Keratinocyte (primary cell): Measurements from ENCODE around the gene CEP120. TPM values are rescaled to one million over a fixed set of nuclear protein-coding genes. Genes with fewer than 3 reads are reported as not detected.

ENCODE experiments used
- DNase-seq: peaks from one replicate; pipeline ENCODE4 v3.0.0-alpha.2; 2011; ENCODE audit warnings: low read depth, missing footprints, low spot score
- FAIRE-seq: peaks from 2 replicates; lab custom pipeline; 2011; peaks lifted over from hg19 to GRCh38; lab: Jason Lieb, UNC
- H2AFZ ChIP-seq: 2 replicates; pipeline ENCODE4 v1.6.0; 2012; ENCODE audit warnings: low read length, control low read depth, inconsistent platforms; ENCODE audit not compliant: control insufficient read depth
- H3K27ac ChIP-seq: 2 replicates; pipeline ENCODE4 v1.5.1; 2011; ENCODE audit warnings: low read length; ENCODE audit not compliant: control insufficient read depth, insufficient read depth
- H3K27me3 ChIP-seq: 3 replicates; pipeline ENCODE4 v1.6.0; 2011; ENCODE audit warnings: low read length; ENCODE audit not compliant: control insufficient read depth, insufficient read depth; ENCODE audit errors: extremely low read depth
- H3K36me3 ChIP-seq, 2 experiments: 2 replicates in 1 of 2; 3 replicates in 1 of 2; pipeline ENCODE4 v1.5.1; 2011; ENCODE audit warnings: low read length in 2 of 2, mild to moderate bottlenecking in 1 of 2; ENCODE audit not compliant: control insufficient read depth in 2 of 2, insufficient read depth in 2 of 2; ENCODE audit errors: extremely low read depth in 1 of 2
- H3K4me1 ChIP-seq: 3 replicates; pipeline ENCODE4 v1.5.1; 2011; ENCODE audit warnings: low read length; ENCODE audit not compliant: control insufficient read depth, insufficient read depth; ENCODE audit errors: extremely low read depth
- H3K4me2 ChIP-seq: 3 replicates; pipeline ENCODE4 v1.6.0; 2011; ENCODE audit warnings: low read depth, low read length; ENCODE audit not compliant: control insufficient read depth, insufficient read depth; ENCODE audit errors: extremely low read depth
- H3K4me3 ChIP-seq, 3 experiments: fragments of 200-600 bp in 1 of 3; sonication (generic) in 1 of 3; 2 replicates in 2 of 3; 3 replicates in 1 of 3; pipeline ENCODE4 v1.5.1; 2011 to 2016; ENCODE audit warnings: low read length in 3 of 3, mild to moderate bottlenecking in 3 of 3, control low read depth in 2 of 3, inconsistent platforms in 1 of 3, low read depth in 1 of 3, mixed read lengths in 1 of 3, mixed run types in 1 of 3, moderate library complexity in 1 of 3; ENCODE audit not compliant: control insufficient read depth in 2 of 3, insufficient read depth in 2 of 3; ENCODE audit errors: extremely low read depth in 1 of 3
- H3K79me2 ChIP-seq: 2 replicates; pipeline ENCODE4 v1.6.0; 2012; ENCODE audit warnings: low read length; ENCODE audit not compliant: control insufficient read depth, insufficient read depth
- H3K9ac ChIP-seq: 3 replicates; pipeline ENCODE4 v1.6.0; 2011; ENCODE audit warnings: low read length; ENCODE audit not compliant: control insufficient read depth, insufficient read depth; ENCODE audit errors: extremely low read depth
- H3K9me1 ChIP-seq: 3 replicates; pipeline ENCODE4 v1.6.0; 2011; ENCODE audit warnings: low read length; ENCODE audit not compliant: control insufficient read depth, insufficient read depth; ENCODE audit errors: extremely low read depth
- H3K9me3 ChIP-seq: 2 replicates; pipeline ENCODE4 v1.5.1; 2012; ENCODE audit warnings: low read depth, low read length; ENCODE audit not compliant: control insufficient read depth
- H4K20me1 ChIP-seq: 3 replicates; pipeline ENCODE4 v1.6.0; 2011; ENCODE audit warnings: low read length; ENCODE audit not compliant: control insufficient read depth, insufficient read depth; ENCODE audit errors: extremely low read depth
- CTCF ChIP-seq, 3 experiments: IDR thresholded peaks in 1 of 3; conservative IDR thresholded peaks in 1 of 3; optimal IDR thresholded peaks in 1 of 3; 2 replicates in 2 of 3; 3 replicates in 1 of 3; pipeline versions ENCODE3 to v1.5.1; 2011; ENCODE audit warnings: low read length in 3 of 3, mild to moderate bottlenecking in 3 of 3, moderate library complexity in 2 of 3, control low read depth in 1 of 3, inconsistent platforms in 1 of 3; ENCODE audit not compliant: insufficient read depth in 2 of 3; ENCODE audit errors: extremely low read depth in 1 of 3
- EZH2 ChIP-seq: IDR thresholded peaks from one replicate; pipeline ENCODE4 v1.6.1; 2012; ENCODE audit warnings: inconsistent platforms, mild to moderate bottlenecking, low read length, moderate library complexity
- dilution Hi-C: fragments of 300-500 bp; cut with MboI; formaldehyde crosslinking; loops from one replicate; pipeline ENCODE4 v1.7.0; 2020; ENCODE audit warnings: low sequenced_read_pairs; ENCODE audit not compliant: extremely low pct_ligation_motif_present
- polyA plus RNA-seq, 5 experiments: library from polyadenylated mRNA; depleted of rRNA in 3 of 5; stranded (reverse) in 3 of 5; stranded (forward) in 1 of 5; unstranded in 1 of 5; fragments of >200 nt; gene quantifications; 1 replicate in 1 of 5; 2 replicates in 3 of 5; 3 replicates in 1 of 5; pipeline versions ENCODE4 v1.2.1 to v1.2.3, GENCODE V29; 2011 to 2012; ENCODE audit warnings: missing spikeins in 2 of 5, low read depth in 1 of 5, low replicate concordance in 1 of 5

CEP120 gene
- polyA plus RNA-seq, 1 donor (not counting 4 experiments of a cell fraction or from before 2014, with no cell fraction given), result 11.7 TPM

GRCh38 chr5:123449424-123449974 is 26.3 kb upstream of the CEP120 start:
- Histone ChIP-seq H4K20me1 (no peaks in the 10 kb centered on the region), H3K4me1 (peaks cover 26% of the 10 kb centered on the region), H3K9me3 (no peaks in the 10 kb centered on the region), H3K4me2 (no peak overlapping the region), H3K4me3 (no peak overlapping the region), H2AFZ (peak overlapping the region; percentile 17), H3K9ac (no peak overlapping the region), H3K36me3 (no peaks in the 10 kb centered on the region), H3K27me3 (no peaks in the 10 kb centered on the region), H3K27ac (no peak overlapping the region), H3K9me1 (no peaks in the 10 kb centered on the region), H3K79me2 (no peaks in the 10 kb centered on the region)
- no peak for FAIRE-seq
- dilution Hi-C loops, result no loop called here
- TF ChIP-seq CTCF (optimal IDR thresholded peaks at IDR 0.05 in 1 of 3, IDR thresholded peaks at IDR 0.05 in 1 of 3, conservative IDR thresholded peaks at IDR 0.05 in 1 of 3; ENCODE audit: extremely low read depth in 1 of 3, insufficient read depth in 2 of 3, low read length in 3 of 3) (no peak), EZH2 (no peak)
- no peak for DNase-seq

- Histone ChIP-seq H3K4me1 (peaks cover 26% of the 10 kb centered on the region), H2AFZ (no peak overlapping the region), H3K4me3 (no peak overlapping the region), H3K4me2 (peak overlapping the region; percentile 33), H3K9me3 (no peaks in the 10 kb centered on the region), H4K20me1 (no peaks in the 10 kb centered on the region), H3K79me2 (no peaks in the 10 kb centered on the region), H3K36me3 (no peaks in the 10 kb centered on the region), H3K27ac (no peak overlapping the region), H3K9ac (no peak overlapping the region), H3K9me1 (no peaks in the 10 kb centered on the region), H3K27me3 (no peaks in the 10 kb centered on the region)
- DNase-seq (no peak), FAIRE-seq (peak; percentile 61)
- dilution Hi-C loops, result no loop called here
- TF ChIP-seq CTCF (optimal IDR thresholded peaks at IDR 0.05 in 1 of 3, IDR thresholded peaks at IDR 0.05 in 1 of 3, conservative IDR thresholded peaks at IDR 0.05 in 1 of 3; ENCODE audit: extremely low read depth in 1 of 3, insufficient read depth in 2 of 3, low read length in 3 of 3) (no peak), EZH2 (no peak)
These were observed 25.5 kb upstream of the CEP120 start for GRCh38 chr5:123448743-123449142.
